Amygdala (tissue), 56 donors: ENCODE measurements around the gene TMEM140.
"Not testable (repeated sequence)": the region's sequence is repeated elsewhere in the genome, so short reads cannot be mapped to it uniquely, and the experiment has no call there.

Source experiments
- DNase-seq, 56 donors: peaks; one replicate each; lab custom pipeline; 2025; lab: John Stamatoyannopoulos, UW

The TMEM140 gene

DNA sequence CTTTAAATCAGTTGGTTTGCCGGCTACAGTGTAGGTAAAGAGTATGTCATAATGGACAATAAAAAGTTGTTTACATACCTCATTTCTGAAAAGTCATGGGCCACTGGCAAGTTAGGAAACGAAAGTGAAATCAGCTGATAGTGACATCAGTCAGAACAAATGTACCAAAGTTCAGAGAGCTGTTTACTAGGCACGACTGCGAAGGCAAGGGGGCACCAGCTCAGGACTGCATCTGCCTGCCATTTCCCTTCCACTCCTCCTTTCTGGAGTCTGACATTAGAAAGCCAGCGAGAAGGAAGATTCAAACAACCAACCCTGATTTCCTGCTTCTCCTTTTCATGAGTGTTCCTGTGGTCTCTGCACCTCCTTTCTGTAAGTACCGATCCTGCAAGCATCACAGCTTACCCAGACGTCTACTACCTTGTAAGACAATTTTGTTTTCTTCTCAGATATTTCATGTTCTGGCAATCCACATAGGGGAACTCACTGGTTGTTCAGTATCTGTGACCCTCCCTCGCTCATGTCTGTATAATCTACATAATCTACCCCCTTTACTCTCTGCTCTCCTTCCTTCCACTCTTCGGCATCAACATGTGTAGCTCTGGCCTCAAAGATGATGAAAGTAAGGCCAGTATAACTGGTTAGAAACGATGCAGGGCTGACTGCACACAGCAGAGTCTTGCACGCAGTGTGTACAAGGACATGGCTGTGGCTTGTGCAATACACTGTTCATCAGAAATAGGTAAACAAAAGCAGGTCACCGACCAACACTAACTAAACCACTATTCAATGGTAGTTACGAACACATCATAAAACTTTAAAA lies at the start of gene TMEM140:
TMEM140 (plus strand) TSS at position 174 of the 823 bp plus-strand sequence. CDS start 16,370 bp downstream, outside the sequence.
- DNase-seq = peak in 14 of 56 donors; percentile 19 to 56 (median 40)

GRCh38 chr7:135098391-135098790 lies 49.5 kb upstream of the TMEM140 start:
- no peak for DNase-seq

DNA sequence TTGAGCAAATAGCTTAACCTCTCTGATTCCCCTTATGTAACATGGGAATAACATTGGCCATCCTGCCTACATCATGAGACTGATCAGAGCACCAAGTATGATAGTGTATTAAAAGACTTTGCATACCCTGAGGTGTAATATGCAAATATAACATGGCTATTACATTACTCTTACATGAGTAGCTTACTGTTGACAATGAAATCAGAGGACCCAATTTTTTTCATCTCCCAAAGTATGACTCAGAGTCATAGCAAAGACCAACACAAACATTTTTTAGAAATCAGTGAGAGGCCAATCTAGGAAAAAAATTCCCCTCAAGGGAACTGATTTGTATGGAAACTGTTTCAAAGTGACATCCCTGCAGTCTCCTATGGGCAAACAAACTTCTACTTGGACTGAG lies 47.0 kb upstream of the TMEM140 start:
- no peak for DNase-seq

GRCh38 chr7:135102372-135102771 lies 45.5 kb upstream of the TMEM140 start:
- DNase-seq = no peak

DNA sequence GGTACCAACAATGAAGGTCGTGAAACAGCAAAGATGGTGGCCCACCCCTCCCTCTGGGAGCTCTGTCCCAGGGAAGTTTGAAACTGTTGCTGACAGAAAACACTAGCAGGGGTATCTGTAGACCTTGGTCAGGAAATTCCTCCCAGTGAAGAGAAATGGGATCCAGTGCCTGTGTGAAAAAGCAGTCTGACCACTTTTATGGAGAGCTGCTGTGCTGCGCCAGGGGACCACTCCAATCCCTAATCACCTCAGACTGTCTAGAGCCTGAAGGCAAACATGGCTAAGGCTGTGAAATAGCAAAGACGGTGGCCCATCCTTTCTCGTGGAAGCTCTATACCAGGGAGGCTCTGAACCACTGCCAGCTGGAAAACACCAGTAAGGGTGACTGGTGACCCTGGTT lies 38.3 kb upstream of the TMEM140 start:
- no peak for DNase-seq

GRCh38 chr7:135109976-135110375 lies 37.9 kb upstream of the TMEM140 start:
- DNase-seq = no peak

DNA sequence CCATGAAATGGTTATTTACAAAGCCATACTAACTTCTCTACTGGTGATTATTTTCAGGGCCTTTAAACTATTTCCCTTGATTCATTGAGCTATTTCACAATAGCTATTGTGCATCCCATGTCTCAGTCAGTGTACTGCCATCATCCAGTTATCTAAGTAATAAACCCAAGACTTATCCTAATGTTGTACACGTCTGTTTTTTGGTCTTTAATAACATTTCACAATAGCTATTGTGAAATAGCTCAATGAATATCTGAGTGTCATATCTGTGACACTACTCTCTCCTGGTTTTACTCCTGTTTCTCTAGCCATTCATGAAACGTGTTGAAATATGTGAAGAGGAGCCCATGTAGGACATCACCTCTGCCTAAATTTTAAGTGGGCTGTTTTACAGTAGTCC lies 36.5 kb upstream of the TMEM140 start:
- no peak for DNase-seq

DNA sequence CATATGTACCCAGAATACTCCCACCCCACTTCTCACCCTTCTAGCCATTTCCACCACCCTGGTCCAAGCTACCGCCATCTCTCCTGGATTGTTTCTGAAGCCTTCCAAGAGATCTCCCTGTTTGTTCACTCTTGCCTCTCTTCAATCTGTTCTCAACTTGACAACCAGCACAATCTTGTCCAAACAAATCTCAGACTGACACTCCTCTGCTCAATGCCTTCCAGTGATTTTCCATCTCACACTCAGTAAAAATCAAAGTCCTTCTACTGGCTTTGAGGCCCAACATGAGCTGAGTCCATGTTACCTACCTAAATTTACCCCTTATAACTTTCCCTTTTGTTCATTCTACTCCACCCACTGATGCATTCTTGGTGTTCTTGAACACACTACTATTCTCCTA lies 33.2 kb upstream of the TMEM140 start:
- DNase-seq = no peak

- DNase-seq = no peak
Measured at GRCh38 chr7:135117096-135117495, 30.8 kb upstream of the TMEM140 start.

- no peak for DNase-seq
Measured at GRCh38 chr7:135121868-135122267, 26.0 kb upstream of the TMEM140 start.

DNA sequence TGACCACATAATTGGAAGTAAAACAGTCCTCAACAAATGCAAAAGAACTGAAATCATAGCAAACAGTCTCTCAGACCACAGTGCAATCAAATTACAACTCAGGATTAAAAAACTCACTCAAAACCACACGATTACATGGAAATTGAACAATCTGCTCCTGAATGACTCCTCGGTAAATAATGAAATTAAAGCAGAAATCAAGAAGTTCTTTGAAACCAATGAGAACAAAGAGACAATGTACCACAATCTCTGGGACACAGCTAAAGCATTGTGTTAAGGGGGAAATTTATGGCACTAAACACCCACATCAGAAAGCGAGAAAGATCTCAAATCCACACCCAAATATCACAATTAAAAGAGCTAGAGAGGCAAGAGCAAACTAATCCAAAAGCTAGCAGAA lies 23.2 kb upstream of the TMEM140 start:
- not testable (repeated sequence) for DNase-seq

GRCh38 chr7:135128931-135129330 lies 18.9 kb upstream of the TMEM140 start:
- no peak for DNase-seq

DNA sequence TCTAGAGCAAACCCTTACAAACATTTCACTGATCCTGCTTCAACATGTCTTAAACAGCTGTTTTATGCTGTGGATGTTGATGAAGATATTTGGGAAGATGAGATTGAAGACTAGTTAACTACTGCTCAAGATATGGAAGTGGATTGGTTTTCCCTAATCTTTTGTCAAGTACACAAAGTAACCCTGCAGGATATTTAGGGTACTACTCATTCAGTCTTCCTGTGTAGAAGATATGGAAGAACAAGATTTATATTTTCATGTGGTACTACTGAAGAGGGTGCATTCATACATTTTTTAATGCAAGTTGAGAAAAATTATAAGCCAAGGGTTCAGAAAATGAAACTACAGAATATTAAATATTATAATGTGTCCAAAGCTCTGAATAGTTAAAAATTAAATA lies 18.3 kb upstream of the TMEM140 start:
- DNase-seq = no peak

DNA sequence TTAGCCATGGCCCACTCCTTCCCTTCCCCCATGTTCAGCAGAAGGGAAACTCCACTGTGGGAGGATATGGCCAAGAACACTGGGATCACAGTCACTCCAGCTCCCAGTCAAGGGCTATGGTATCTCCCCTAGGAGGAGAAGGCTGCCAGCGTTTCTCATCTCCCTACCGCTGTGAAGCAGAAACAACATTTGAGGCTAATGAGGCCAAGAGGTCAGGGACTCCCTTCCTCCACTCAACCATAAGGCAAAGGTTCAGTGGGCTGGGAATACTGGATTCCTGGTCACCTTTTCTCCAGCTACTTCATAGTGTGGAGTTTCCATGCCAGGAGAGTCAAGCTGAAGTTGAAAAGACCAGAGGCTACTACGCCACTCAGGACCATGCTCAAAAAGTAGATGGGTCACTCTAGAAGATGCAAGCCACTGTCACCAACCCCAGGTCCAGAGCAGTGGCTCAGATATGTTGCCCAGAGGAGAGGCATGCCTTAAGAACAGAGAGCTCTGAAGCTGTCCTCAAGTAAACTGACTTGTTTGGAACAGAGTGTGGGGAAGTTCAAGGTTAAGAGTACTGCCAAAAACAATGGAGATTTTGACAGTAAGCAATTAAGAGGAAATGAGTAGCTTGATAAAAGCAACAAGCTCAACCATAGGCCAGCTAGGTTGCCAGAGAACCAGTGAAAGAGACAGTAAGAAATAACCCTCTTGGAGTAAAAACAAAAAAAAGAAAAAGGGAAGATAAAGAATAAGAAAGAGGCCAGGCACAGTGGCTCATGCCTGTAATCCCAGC lies 3.8 kb upstream of the TMEM140 start:
- DNase-seq = no peak

DNA sequence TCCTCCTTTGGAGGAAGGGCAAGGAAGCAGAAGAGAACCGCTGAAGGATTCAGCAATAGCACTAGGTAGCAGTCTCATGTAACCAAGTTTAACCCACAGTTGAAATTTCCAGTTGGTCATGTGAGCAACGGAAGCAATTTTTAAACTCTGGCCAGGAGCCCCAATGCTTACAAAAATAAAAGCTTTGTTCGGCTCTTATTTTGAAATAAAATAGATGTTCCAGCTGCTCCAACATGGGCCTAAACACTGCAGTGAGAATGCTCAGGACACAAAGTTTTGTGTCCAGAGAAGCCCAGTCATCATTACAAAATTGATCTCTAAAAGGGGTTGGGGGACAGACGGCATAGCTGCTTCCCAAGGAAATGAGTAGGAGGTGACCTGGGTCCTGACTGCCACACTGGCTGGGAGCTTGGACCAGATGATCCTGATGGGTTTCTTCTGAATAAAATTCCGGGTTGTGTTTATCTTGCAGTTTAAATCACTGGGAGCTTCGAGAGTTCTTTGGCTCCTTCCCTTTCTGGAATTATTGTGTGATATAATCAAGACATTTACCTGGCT lies 452 bp upstream of the TMEM140 start:
- DNase-seq = no peak

GRCh38 chr7:135150072-135150782 lies 2.4 kb downstream of the TMEM140 start:
- no peak for DNase-seq

DNA sequence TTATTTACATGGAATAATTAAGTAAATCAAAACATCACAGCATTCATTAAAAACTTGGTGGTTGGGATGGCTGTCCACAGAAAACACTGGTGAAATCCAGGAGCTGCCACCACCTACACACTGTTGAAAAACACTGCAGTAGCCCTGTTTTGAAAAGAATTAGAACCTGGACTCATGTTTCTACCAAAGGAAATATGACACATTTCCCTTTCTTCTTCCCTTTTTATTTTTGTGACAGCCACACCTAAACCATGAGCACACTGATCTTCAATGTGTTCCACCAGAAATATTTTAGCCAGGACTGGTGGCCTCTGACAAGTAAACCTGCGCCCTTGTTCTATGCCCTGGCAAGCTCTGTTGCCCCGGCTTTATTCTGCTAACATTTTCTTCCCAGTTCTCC lies 3.3 kb downstream of the TMEM140 start:
- DNase-seq = no peak

DNA sequence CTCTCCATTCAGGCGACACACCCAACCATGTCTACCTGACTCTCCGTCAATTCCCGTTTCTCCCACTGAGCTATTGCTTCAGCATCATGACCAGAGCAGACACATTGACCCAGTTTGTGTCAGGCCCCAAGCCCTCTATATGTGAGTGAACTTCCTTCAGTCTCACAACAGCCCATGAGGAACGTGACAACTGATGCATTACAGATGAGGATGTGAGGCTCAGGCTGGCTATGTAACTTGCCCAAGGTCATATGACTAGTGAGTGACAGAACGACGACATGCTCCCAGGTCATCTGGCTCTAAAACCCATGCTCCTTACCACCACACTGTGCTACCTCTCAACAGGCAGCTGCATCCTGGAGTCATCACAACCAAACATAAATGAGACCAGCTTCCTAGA lies 3.7 kb downstream of the TMEM140 start:
- DNase-seq = no peak

- no peak for DNase-seq
Measured at GRCh38 chr7:135152442-135152841, 4.6 kb downstream of the TMEM140 start.

- no peak for DNase-seq
Measured at GRCh38 chr7:135154734-135155133, 6.9 kb downstream of the TMEM140 start.

DNA sequence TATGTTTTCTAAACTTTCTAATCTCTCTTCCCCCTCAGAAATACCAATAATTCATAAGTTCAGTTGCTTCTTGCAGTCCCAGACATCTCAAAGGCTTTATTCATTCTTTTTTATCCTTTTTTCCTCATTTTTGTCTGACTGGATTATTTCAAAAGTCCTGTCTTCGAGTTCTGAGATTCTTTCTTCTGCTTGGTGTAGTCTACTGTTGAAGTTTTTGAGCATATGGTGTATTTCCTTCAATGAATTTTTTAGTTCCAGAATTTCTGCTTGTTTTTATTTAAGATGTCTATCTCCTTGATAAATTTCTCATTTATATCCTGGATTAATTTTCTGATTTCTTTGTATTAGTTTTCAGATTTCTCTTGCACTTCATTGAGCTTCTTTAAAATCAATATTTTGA lies 8.4 kb downstream of the TMEM140 start:
- DNase-seq = no peak
